Liver (tissue), 9 donors: ENCODE results near the gene MORN3. TPM values are rescaled to one million over a fixed set of nuclear protein-coding genes. Genes with fewer than 3 reads are reported as not detected.

Experiments used
- DNase-seq: peaks from one replicate; pipeline ENCODE4 v3.0.0-alpha.2; 2017; ENCODE audit warnings: low spot score
- H3K27ac ChIP-seq, 2 donors: one replicate each; pipeline ENCODE4 v1.7.0; 2013; ENCODE audit warnings: inconsistent platforms in 2 of 2, low read length in 2 of 2, control low read depth in 1 of 2, low read depth in 1 of 2, mild to moderate bottlenecking in 1 of 2
- H3K27me3 ChIP-seq, 4 donors: one replicate each; pipeline versions ENCODE4 v1.6.1 to v1.7.0; 2013; ENCODE audit warnings: low read length in 3 of 4, inconsistent platforms in 1 of 4, mild to moderate bottlenecking in 1 of 4, moderate library complexity in 1 of 4; ENCODE audit not compliant: control insufficient read depth in 4 of 4, insufficient read depth in 4 of 4
- H3K36me3 ChIP-seq, 4 donors: one replicate each; pipeline versions ENCODE4 v1.6.1 to v1.7.0; 2013; ENCODE audit warnings: low read length in 3 of 4, mild to moderate bottlenecking in 3 of 4, low read depth in 1 of 4, moderate library complexity in 1 of 4; ENCODE audit not compliant: control insufficient read depth in 4 of 4, insufficient read depth in 3 of 4
- H3K4me1 ChIP-seq, 4 donors: one replicate each; pipeline versions ENCODE4 v1.6.1 to v1.7.0; 2013; ENCODE audit warnings: low read length in 3 of 4, mild to moderate bottlenecking in 3 of 4, moderate library complexity in 1 of 4; ENCODE audit not compliant: control insufficient read depth in 4 of 4, insufficient read depth in 4 of 4
- H3K4me3 ChIP-seq, 3 donors: one replicate each; pipeline versions ENCODE4 v1.6.1 to v1.7.0; 2013; ENCODE audit warnings: low read length in 3 of 3, control low read depth in 1 of 3, low read depth in 1 of 3, mild to moderate bottlenecking in 1 of 3
- H3K9ac ChIP-seq, 2 donors: one replicate each; pipeline ENCODE4 v1.7.0; 2013; ENCODE audit warnings: low read length in 2 of 2, mild to moderate bottlenecking in 2 of 2, moderate library complexity in 2 of 2, control low read depth in 1 of 2, low read depth in 1 of 2
- H3K9me3 ChIP-seq, 4 donors: one replicate each; pipeline versions ENCODE4 v1.6.1 to v1.7.0; 2013; ENCODE audit warnings: low read length in 3 of 4; ENCODE audit not compliant: control insufficient read depth in 4 of 4
- EGR1 ChIP-seq, 2 donors: IDR thresholded peaks; 2 replicates each; pipeline ENCODE4 v1.6.1; 2016 to 2018; ENCODE audit warnings: antibody characterized with exemption in 2 of 2, low read depth in 2 of 2
- FOXA1 ChIP-seq: IDR thresholded peaks from 2 replicates; pipeline ENCODE4 v1.6.1; 2016; ENCODE audit warnings: antibody characterized with exemption
- FOXA2 ChIP-seq: IDR thresholded peaks from 2 replicates; pipeline ENCODE4 v1.6.1; 2016; ENCODE audit warnings: antibody characterized with exemption
- GABPA ChIP-seq, 2 donors: IDR thresholded peaks in 1 of 2; conservative IDR thresholded peaks in 1 of 2; 2 replicates each; pipeline ENCODE4 v1.6.1; 2016; ENCODE audit warnings: antibody characterized with exemption in 2 of 2, mild to moderate bottlenecking in 1 of 2, moderate library complexity in 1 of 2
- HNF4A ChIP-seq, 2 donors: conservative IDR thresholded peaks; 2 replicates each; pipeline ENCODE4 v1.6.1; 2016; ENCODE audit warnings: antibody characterized with exemption in 2 of 2, mild to moderate bottlenecking in 2 of 2
- HNF4G ChIP-seq: IDR thresholded peaks from 2 replicates; pipeline ENCODE4 v1.6.1; 2016; ENCODE audit warnings: antibody characterized with exemption
- JUND ChIP-seq, 2 donors: IDR thresholded peaks; 2 replicates each; pipeline ENCODE4 v1.6.1; 2016; ENCODE audit warnings: antibody characterized with exemption in 2 of 2
- MAX ChIP-seq: IDR thresholded peaks from 2 replicates; pipeline ENCODE4 v1.6.1; 2016; ENCODE audit warnings: antibody characterized with exemption
- NR2F2 ChIP-seq: IDR thresholded peaks from 2 replicates; pipeline ENCODE4 v1.6.1; 2016; ENCODE audit warnings: antibody characterized with exemption
- RAD21 ChIP-seq, 2 donors: IDR thresholded peaks; 2 replicates each; pipeline ENCODE4 v1.6.1; 2016; ENCODE audit warnings: antibody characterized with exemption in 2 of 2, mild to moderate bottlenecking in 2 of 2
- RXRA ChIP-seq, 2 donors: IDR thresholded peaks; 2 replicates each; pipeline ENCODE4 v1.6.1; 2017 to 2018; ENCODE audit warnings: antibody characterized with exemption in 2 of 2, mild to moderate bottlenecking in 1 of 2
- SP1 ChIP-seq: IDR thresholded peaks from 2 replicates; pipeline ENCODE4 v1.6.1; 2018; ENCODE audit warnings: antibody characterized with exemption, mild to moderate bottlenecking
- TAF1 ChIP-seq: conservative IDR thresholded peaks from 2 replicates; pipeline ENCODE4 v1.6.1; 2016; ENCODE audit warnings: antibody characterized with exemption, mild to moderate bottlenecking
- YY1 ChIP-seq: IDR thresholded peaks from 2 replicates; pipeline ENCODE4 v1.6.1; 2016; ENCODE audit warnings: antibody characterized with exemption, mild to moderate bottlenecking
- ZBTB33 ChIP-seq: IDR thresholded peaks from 2 replicates; pipeline ENCODE4 v1.6.1; 2016; ENCODE audit warnings: antibody characterized with exemption
- WGBS: extraction: QIAGEN DNeasy Blood & Tissue Kit; methylation state at CpG from one replicate; pipeline ENCODE4 v1.1.7; 2013; 5-methylcytosine and 5-hydroxymethylcytosine counted together
- polyA plus RNA-seq, 2 donors: library from polyadenylated mRNA; stranded (reverse) in 1 of 2; unstranded in 1 of 2; fragments of 200-250 nt in 1 of 2; fragments of >200 nt in 1 of 2; fragmentation: Nextera tagmentation in 1 of 2; extraction: Ambion mirVana in 1 of 2; gene quantifications; one replicate each; pipeline versions ENCODE4 v1.2.1 to v1.2.3, GENCODE V29; 2013 to 2015
- total RNA-seq, 2 donors: library from RNA; depleted of rRNA; stranded (reverse); fragments of >200 nt; gene quantifications; one replicate each; pipeline ENCODE4 v1.2.3, GENCODE V29; 2014
- TF ChIP-seq, protein P1 (sequence below): fragments of 150-350 bp; IDR thresholded peaks from 2 replicates; pipeline ENCODE4 v1.5.1; 2017; ENCODE audit warnings: improper control_type of control experiment, low read depth, low read length; ENCODE audit not compliant: missing input control
- TF ChIP-seq, protein P2 (sequence below): IDR thresholded peaks from 2 replicates; pipeline ENCODE4 v1.6.1; 2016; ENCODE audit warnings: antibody characterized with exemption
- TF ChIP-seq, protein P3 (sequence below): IDR thresholded peaks from 2 replicates; pipeline ENCODE4 v1.6.1; 2016; ENCODE audit warnings: antibody characterized with exemption, mild to moderate bottlenecking
- donor health status: healthy.
- donor health status: healthy.
- donor health status: healthy.
- donor health status: healthy.
- donor health status: healthy.

MORN3 gene
- total and polyA plus RNA-seq, 4 donors: 0.05 to 0.13 (median 0.07) TPM

- no peak overlapping the region for H3K9ac ChIP-seq
- no peak overlapping the region for H3K27ac ChIP-seq
- H3K4me3 ChIP-seq: no peak overlapping the region
- TF ChIP-seq NR2F2 (peak; percentile 32), SP1 (no peak), ZBTB33 (no peak), YY1 (no peak)
- TF ChIP-seq, protein P1, sequence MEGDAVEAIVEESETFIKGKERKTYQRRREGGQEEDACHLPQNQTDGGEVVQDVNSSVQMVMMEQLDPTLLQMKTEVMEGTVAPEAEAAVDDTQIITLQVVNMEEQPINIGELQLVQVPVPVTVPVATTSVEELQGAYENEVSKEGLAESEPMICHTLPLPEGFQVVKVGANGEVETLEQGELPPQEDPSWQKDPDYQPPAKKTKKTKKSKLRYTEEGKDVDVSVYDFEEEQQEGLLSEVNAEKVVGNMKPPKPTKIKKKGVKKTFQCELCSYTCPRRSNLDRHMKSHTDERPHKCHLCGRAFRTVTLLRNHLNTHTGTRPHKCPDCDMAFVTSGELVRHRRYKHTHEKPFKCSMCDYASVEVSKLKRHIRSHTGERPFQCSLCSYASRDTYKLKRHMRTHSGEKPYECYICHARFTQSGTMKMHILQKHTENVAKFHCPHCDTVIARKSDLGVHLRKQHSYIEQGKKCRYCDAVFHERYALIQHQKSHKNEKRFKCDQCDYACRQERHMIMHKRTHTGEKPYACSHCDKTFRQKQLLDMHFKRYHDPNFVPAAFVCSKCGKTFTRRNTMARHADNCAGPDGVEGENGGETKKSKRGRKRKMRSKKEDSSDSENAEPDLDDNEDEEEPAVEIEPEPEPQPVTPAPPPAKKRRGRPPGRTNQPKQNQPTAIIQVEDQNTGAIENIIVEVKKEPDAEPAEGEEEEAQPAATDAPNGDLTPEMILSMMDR: no peak
- WGBS: 88% methylated on average over 10 of the region's 10 CpGs
- H3K9me3 ChIP-seq: no peaks in the 10 kb centered on the region
- peaks cover 6 to 12% (median 9%) of the 10 kb centered on the region in 4 donors for H3K4me1 ChIP-seq
- no peaks in the 10 kb centered on the region for H3K27me3 ChIP-seq
- no peaks in the 10 kb centered on the region for H3K36me3 ChIP-seq
- no peak for DNase-seq
Observed at GRCh38 chr12:121717041-121717699, 47.7 kb upstream of the MORN3 start.

- Histone ChIP-seq H3K9ac (no peak overlapping the region), H3K36me3 (no peaks in the 10 kb centered on the region), H3K9me3 (no peaks in the 10 kb centered on the region), H3K27me3 (no peaks in the 10 kb centered on the region), H3K4me1 (peaks cover 8 to 20% (median 15%) of the 10 kb centered on the region in 4 donors), H3K4me3 (no peak overlapping the region), H3K27ac (no peak overlapping the region)
- WGBS: 78% methylated on average over 6 of the region's 6 CpGs
- TF ChIP-seq, protein P1: no peak
- no peak for TF ChIP-seq FOXA1
- TF ChIP-seq SP1: no peak
- TF ChIP-seq HNF4G: no peak
- TF ChIP-seq FOXA2: no peak
- TF ChIP-seq MAX: no peak
- TF ChIP-seq RAD21 (IDR thresholded peaks at IDR 0.05): no peak
- no peak for TF ChIP-seq NR2F2
- TF ChIP-seq GABPA (IDR thresholded peaks at IDR 0.05 in 1 of 2, conservative IDR thresholded peaks at IDR 0.05 in 1 of 2): no peak
- TF ChIP-seq RXRA (IDR thresholded peaks at IDR 0.05): no peak
- no peak for TF ChIP-seq EGR1 (IDR thresholded peaks at IDR 0.05; ENCODE audit: low read depth in 2 of 2)
- no peak for TF ChIP-seq ZBTB33
- no peak for TF ChIP-seq HNF4A (conservative IDR thresholded peaks at IDR 0.05)
- TF ChIP-seq JUND (IDR thresholded peaks at IDR 0.05): no peak
- TF ChIP-seq, protein P2, sequence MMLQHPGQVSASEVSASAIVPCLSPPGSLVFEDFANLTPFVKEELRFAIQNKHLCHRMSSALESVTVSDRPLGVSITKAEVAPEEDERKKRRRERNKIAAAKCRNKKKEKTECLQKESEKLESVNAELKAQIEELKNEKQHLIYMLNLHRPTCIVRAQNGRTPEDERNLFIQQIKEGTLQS: no peak
- no peak for TF ChIP-seq YY1
- TF ChIP-seq, protein P3, sequence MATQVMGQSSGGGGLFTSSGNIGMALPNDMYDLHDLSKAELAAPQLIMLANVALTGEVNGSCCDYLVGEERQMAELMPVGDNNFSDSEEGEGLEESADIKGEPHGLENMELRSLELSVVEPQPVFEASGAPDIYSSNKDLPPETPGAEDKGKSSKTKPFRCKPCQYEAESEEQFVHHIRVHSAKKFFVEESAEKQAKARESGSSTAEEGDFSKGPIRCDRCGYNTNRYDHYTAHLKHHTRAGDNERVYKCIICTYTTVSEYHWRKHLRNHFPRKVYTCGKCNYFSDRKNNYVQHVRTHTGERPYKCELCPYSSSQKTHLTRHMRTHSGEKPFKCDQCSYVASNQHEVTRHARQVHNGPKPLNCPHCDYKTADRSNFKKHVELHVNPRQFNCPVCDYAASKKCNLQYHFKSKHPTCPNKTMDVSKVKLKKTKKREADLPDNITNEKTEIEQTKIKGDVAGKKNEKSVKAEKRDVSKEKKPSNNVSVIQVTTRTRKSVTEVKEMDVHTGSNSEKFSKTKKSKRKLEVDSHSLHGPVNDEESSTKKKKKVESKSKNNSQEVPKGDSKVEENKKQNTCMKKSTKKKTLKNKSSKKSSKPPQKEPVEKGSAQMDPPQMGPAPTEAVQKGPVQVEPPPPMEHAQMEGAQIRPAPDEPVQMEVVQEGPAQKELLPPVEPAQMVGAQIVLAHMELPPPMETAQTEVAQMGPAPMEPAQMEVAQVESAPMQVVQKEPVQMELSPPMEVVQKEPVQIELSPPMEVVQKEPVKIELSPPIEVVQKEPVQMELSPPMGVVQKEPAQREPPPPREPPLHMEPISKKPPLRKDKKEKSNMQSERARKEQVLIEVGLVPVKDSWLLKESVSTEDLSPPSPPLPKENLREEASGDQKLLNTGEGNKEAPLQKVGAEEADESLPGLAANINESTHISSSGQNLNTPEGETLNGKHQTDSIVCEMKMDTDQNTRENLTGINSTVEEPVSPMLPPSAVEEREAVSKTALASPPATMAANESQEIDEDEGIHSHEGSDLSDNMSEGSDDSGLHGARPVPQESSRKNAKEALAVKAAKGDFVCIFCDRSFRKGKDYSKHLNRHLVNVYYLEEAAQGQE: no peak
- TF ChIP-seq TAF1: no peak
- DNase-seq: no peak
Observed at GRCh38 chr12:121715862-121716435, 46.5 kb upstream of the MORN3 start.
